ENCODE results near the gene MUS81. TPM values are rescaled to one million over a fixed set of nuclear protein-coding genes. Genes with fewer than 3 reads are reported as not detected.
A peak's percentile ranks its signal among the peaks of the same experiment; 100 is the strongest.
"Not testable (repeated sequence)": the region's sequence is repeated elsewhere in the genome, so short reads cannot be mapped to it uniquely, and the experiment has no call there.

The MUS81 gene
- total and polyA plus RNA-seq, 4 donors, result 40.7 to 102 (median 61.9) TPM

GRCh38 chr11:65843811-65844210, 16.4 kb upstream of the MUS81 start:
- no peak for DNase-seq
- no peak overlapping the region for H3K27ac ChIP-seq (ENCODE audit: low read depth in 1 of 2, low read length in 2 of 2)
- H3K27me3 ChIP-seq (ENCODE audit: control insufficient read depth in 1 of 2, insufficient read depth in 2 of 2, low read length in 1 of 2), result no peaks in the 10 kb centered on the region
- H3K9me3 ChIP-seq (ENCODE audit: control insufficient read depth, low read length), result no peaks in the 10 kb centered on the region
- no peaks in the 10 kb centered on the region for H3K36me3 ChIP-seq (ENCODE audit: control insufficient read depth in 1 of 2, insufficient read depth in 2 of 2, low read length in 1 of 2)
- WGBS, 2 donors, result 94 to 95% methylated on average over 3 of the region's 3 CpGs
- H3K4me3 ChIP-seq (ENCODE audit: low read length in 2 of 2), result no peak overlapping the region
- H3K4me1 ChIP-seq (ENCODE audit: control insufficient read depth in 1 of 2, insufficient read depth in 2 of 2, low read length in 2 of 2), result no peaks in the 10 kb centered on the region
- intact Hi-C loops (cut with DNase I), result no loop called here
- no peak for ATAC-seq (ENCODE audit: low FRiP score)

GRCh38 chr11:65844231-65844872, 15.9 kb upstream of the MUS81 start:
- no peaks in the 10 kb centered on the region for H3K27me3 ChIP-seq (ENCODE audit: control insufficient read depth in 1 of 2, insufficient read depth in 2 of 2, low read length in 1 of 2)
- no peaks in the 10 kb centered on the region for H3K9me3 ChIP-seq (ENCODE audit: control insufficient read depth, low read length)
- H3K36me3 ChIP-seq (ENCODE audit: control insufficient read depth in 1 of 2, insufficient read depth in 2 of 2, low read length in 1 of 2), result no peaks in the 10 kb centered on the region
- DNase-seq (no peak), ATAC-seq (ENCODE audit: low FRiP score) (no peak)
- H3K4me1 ChIP-seq (ENCODE audit: control insufficient read depth in 1 of 2, insufficient read depth in 2 of 2, low read length in 2 of 2), result no peaks in the 10 kb centered on the region
- intact Hi-C loops (cut with DNase I), result no loop called here
- no peak overlapping the region for H3K27ac ChIP-seq (ENCODE audit: low read depth in 1 of 2, low read length in 2 of 2)
- H3K4me3 ChIP-seq (ENCODE audit: low read length in 2 of 2), result no peak overlapping the region
- WGBS, 2 donors, result 89% methylated on average over 10 of the region's 10 CpGs

- H3K4me3 ChIP-seq (ENCODE audit: low read length in 2 of 2), result no peak overlapping the region
- no peaks in the 10 kb centered on the region for H3K4me1 ChIP-seq (ENCODE audit: control insufficient read depth in 1 of 2, insufficient read depth in 2 of 2, low read length in 2 of 2)
- DNase-seq, result no peak
- intact Hi-C loops (cut with DNase I), result no loop called here
- H3K27ac ChIP-seq (ENCODE audit: low read depth in 1 of 2, low read length in 2 of 2), result no peak overlapping the region
- H3K9me3 ChIP-seq (ENCODE audit: control insufficient read depth, low read length), result no peaks in the 10 kb centered on the region
- WGBS, 2 donors, result 87 to 91% methylated on average over 3 of the region's 3 CpGs
- H3K36me3 ChIP-seq (ENCODE audit: control insufficient read depth in 1 of 2, insufficient read depth in 2 of 2, low read length in 1 of 2), result peaks cover 0 to 2% of the 10 kb centered on the region in 2 donors
- no peak for ATAC-seq (ENCODE audit: low FRiP score)
- H3K27me3 ChIP-seq (ENCODE audit: control insufficient read depth in 1 of 2, insufficient read depth in 2 of 2, low read length in 1 of 2), result no peaks in the 10 kb centered on the region
These were observed 12.5 kb upstream of the MUS81 start for GRCh38 chr11:65847746-65848145.

GRCh38 chr11:65848693-65849092, 11.5 kb upstream of the MUS81 start:
- H3K36me3 ChIP-seq (ENCODE audit: control insufficient read depth in 1 of 2, insufficient read depth in 2 of 2, low read length in 1 of 2); H3K4me1 ChIP-seq (ENCODE audit: control insufficient read depth in 1 of 2, insufficient read depth in 2 of 2, low read length in 2 of 2); H3K4me3 ChIP-seq (ENCODE audit: low read length in 2 of 2); intact Hi-C loops (cut with DNase I); H3K9me3 ChIP-seq (ENCODE audit: control insufficient read depth, low read length); ATAC-seq (ENCODE audit: low FRiP score); H3K27me3 ChIP-seq (ENCODE audit: control insufficient read depth in 1 of 2, insufficient read depth in 2 of 2, low read length in 1 of 2); H3K27ac ChIP-seq (ENCODE audit: low read depth in 1 of 2, low read length in 2 of 2): not testable (repeated sequence)
- peak in 1 of 2 donors; percentile 42 for DNase-seq
- WGBS, 2 donors, result 47 to 53% methylated on average over 7 of the region's 7 CpGs

- no peaks in the 10 kb centered on the region for H3K9me3 ChIP-seq (ENCODE audit: control insufficient read depth, low read length)
- no peak overlapping the region for H3K27ac ChIP-seq (ENCODE audit: low read depth in 1 of 2, low read length in 2 of 2)
- peaks cover 0 to 7% of the 10 kb centered on the region in 2 donors for H3K36me3 ChIP-seq (ENCODE audit: control insufficient read depth in 1 of 2, insufficient read depth in 2 of 2, low read length in 1 of 2)
- no peaks in the 10 kb centered on the region for H3K27me3 ChIP-seq (ENCODE audit: control insufficient read depth in 1 of 2, insufficient read depth in 2 of 2, low read length in 1 of 2)
- 78 to 79% methylated on average over 8 of the region's 8 CpGs for WGBS, 2 donors
- no peaks in the 10 kb centered on the region for H3K4me1 ChIP-seq (ENCODE audit: control insufficient read depth in 1 of 2, insufficient read depth in 2 of 2, low read length in 2 of 2)
- intact Hi-C loops (cut with DNase I), result no loop called here
- ATAC-seq (ENCODE audit: low FRiP score) (no peak), DNase-seq (peak in 1 of 2 donors; percentile 61)
- H3K4me3 ChIP-seq (ENCODE audit: low read length in 2 of 2), result no peak overlapping the region
These were observed 10.9 kb upstream of the MUS81 start for GRCh38 chr11:65849366-65849765.

- 39 to 49% methylated on average over 16 of the region's 16 CpGs for WGBS, 2 donors
- H3K4me3 ChIP-seq (ENCODE audit: low read length in 2 of 2), result no peak overlapping the region
- H3K4me1 ChIP-seq (ENCODE audit: control insufficient read depth in 1 of 2, insufficient read depth in 2 of 2, low read length in 2 of 2), result no peaks in the 10 kb centered on the region
- intact Hi-C loops (cut with DNase I), result no loop called here
- DNase-seq (peak in 1 of 2 donors; percentile 70), ATAC-seq (ENCODE audit: low FRiP score) (no peak)
- no peak overlapping the region for H3K27ac ChIP-seq (ENCODE audit: low read depth in 1 of 2, low read length in 2 of 2)
- H3K36me3 ChIP-seq (ENCODE audit: control insufficient read depth in 1 of 2, insufficient read depth in 2 of 2, low read length in 1 of 2), result peaks cover 0 to 8% of the 10 kb centered on the region in 2 donors
- no peaks in the 10 kb centered on the region for H3K27me3 ChIP-seq (ENCODE audit: control insufficient read depth in 1 of 2, insufficient read depth in 2 of 2, low read length in 1 of 2)
- no peaks in the 10 kb centered on the region for H3K9me3 ChIP-seq (ENCODE audit: control insufficient read depth, low read length)
These were observed 10.4 kb upstream of the MUS81 start for GRCh38 chr11:65849771-65850216.

GRCh38 chr11:65850217-65851082, 9.8 kb upstream of the MUS81 start:
- Histone ChIP-seq H3K4me3 (ENCODE audit: low read length in 2 of 2) (no peak overlapping the region), H3K9me3 (ENCODE audit: control insufficient read depth, low read length) (no peaks in the 10 kb centered on the region), H3K27ac (ENCODE audit: low read depth in 1 of 2, low read length in 2 of 2) (no peak overlapping the region), H3K27me3 (ENCODE audit: control insufficient read depth in 1 of 2, insufficient read depth in 2 of 2, low read length in 1 of 2) (no peaks in the 10 kb centered on the region), H3K36me3 (ENCODE audit: control insufficient read depth in 1 of 2, insufficient read depth in 2 of 2, low read length in 1 of 2) (peaks cover 3 to 9% of the 10 kb centered on the region in 2 donors), H3K4me1 (ENCODE audit: control insufficient read depth in 1 of 2, insufficient read depth in 2 of 2, low read length in 2 of 2) (no peaks in the 10 kb centered on the region)
- DNase-seq, result peak in 1 of 2 donors; percentile 73
- 71 to 73% methylated on average over 20 of the region's 20 CpGs for WGBS, 2 donors
- intact Hi-C loops (cut with DNase I), result no loop called here
- no peak for ATAC-seq (ENCODE audit: low FRiP score)

- H3K27ac ChIP-seq (ENCODE audit: low read depth in 1 of 2, low read length in 2 of 2), result no peak overlapping the region
- peaks cover 3 to 9% of the 10 kb centered on the region in 2 donors for H3K36me3 ChIP-seq (ENCODE audit: control insufficient read depth in 1 of 2, insufficient read depth in 2 of 2, low read length in 1 of 2)
- intact Hi-C loops (cut with DNase I), result no loop called here
- H3K9me3 ChIP-seq (ENCODE audit: control insufficient read depth, low read length), result no peaks in the 10 kb centered on the region
- no peak overlapping the region for H3K4me3 ChIP-seq (ENCODE audit: low read length in 2 of 2)
- WGBS, 2 donors, result 85 to 89% methylated on average over 14 of the region's 14 CpGs
- no peaks in the 10 kb centered on the region for H3K4me1 ChIP-seq (ENCODE audit: control insufficient read depth in 1 of 2, insufficient read depth in 2 of 2, low read length in 2 of 2)
- no peak for ATAC-seq (ENCODE audit: low FRiP score)
- peak in 1 of 2 donors; percentile 56 for DNase-seq
- no peaks in the 10 kb centered on the region for H3K27me3 ChIP-seq (ENCODE audit: control insufficient read depth in 1 of 2, insufficient read depth in 2 of 2, low read length in 1 of 2)
These were observed 9.1 kb upstream of the MUS81 start for GRCh38 chr11:65851083-65851579.
